K562 (cell line): Measurements from ENCODE around the gene PLA2G12B. TPM values are rescaled to one million over a fixed set of nuclear protein-coding genes. Genes with fewer than 3 reads are reported as not detected.
"Not testable (repeated sequence)": the region's sequence is repeated elsewhere in the genome, so short reads cannot be mapped to it uniquely, and the experiment has no call there.

Experiments
- ATAC-seq: fragments of 200-7000 bp; cut with Tn5 transposase; 3 replicates; pipeline ENCODE4 v1.9.1; 2020; ENCODE audit warnings: moderate library complexity
- BruUV-seq: library from RNA; stranded (reverse); fragments of 400-500 nt; replicated peaks from 2 replicates; lab custom pipeline; 2021; lab: Mats Ljungman, UMichigan
- CTCF ChIA-PET: fragments of 300-600 bp; formaldehyde crosslinking; extraction: SDS; loops from one replicate; lab custom pipeline; 2021; ENCODE audit warnings: low intra/inter-chr PET ratio; lab: Yijun Ruan, JAX
- POLR2A ChIA-PET: fragments of 300-600, 350-650 bp; sonication (Branson Sonifier 250); formaldehyde crosslinking; extraction: SDS; loops from one replicate; lab custom pipeline; 2021; ENCODE audit warnings: antibody characterized with exemption, inconsistent platforms; lab: Yijun Ruan, JAX
- DNase-seq, 4 experiments: peaks; one replicate each; pipeline versions ENCODE4 v3.0.0 to v3.0.0-alpha.2; 2011 to 2018; ENCODE audit warnings: low spot score in 3 of 4, mixed read lengths in 3 of 4; ENCODE audit errors: extremely low read depth in 1 of 4
- FAIRE-seq: peaks from 2 replicates; lab custom pipeline; 2011; peaks lifted over from hg19 to GRCh38; lab: Jason Lieb, UNC
- H2AFZ ChIP-seq: 2 replicates; pipeline ENCODE4 v1.6.0; 2011; ENCODE audit warnings: low read depth, low read length, control low read depth, inconsistent platforms
- H3K27ac ChIP-seq: fragments of 200-600 bp; 3 replicates; pipeline ENCODE4 v1.8.0; 2011; ENCODE audit warnings: low read depth, mild to moderate bottlenecking, control low read depth, inconsistent platforms, low read length, moderate library complexity, mixed read lengths; ENCODE audit errors: extremely low read depth
- H3K27me3 ChIP-seq, 2 experiments: fragments of 300-600 bp in 1 of 2; 2 replicates in 1 of 2; 3 replicates in 1 of 2; pipeline versions ENCODE4 v1.6.0 to v1.8.0; 2011; ENCODE audit warnings: inconsistent platforms in 2 of 2, low read length in 2 of 2, mild to moderate bottlenecking in 1 of 2, mixed read lengths in 1 of 2, moderate library complexity in 1 of 2; ENCODE audit not compliant: control insufficient read depth in 2 of 2, insufficient read depth in 2 of 2
- H3K36me3 ChIP-seq: fragments of 300-600 bp; 3 replicates; pipeline ENCODE4 v1.8.0; 2011; ENCODE audit warnings: mild to moderate bottlenecking, low read length, inconsistent platforms; ENCODE audit not compliant: control insufficient read depth, insufficient read depth
- H3K4me1 ChIP-seq, 2 experiments: fragments of 200-600 bp in 1 of 2; replicated peaks in 1 of 2; 2 replicates in 1 of 2; 3 replicates in 1 of 2; pipeline versions ENCODE4 v1.5.1 to v1.8.0; 2011; ENCODE audit warnings: inconsistent platforms in 2 of 2, low read length in 2 of 2, mild to moderate bottlenecking in 1 of 2, mixed read lengths in 1 of 2, moderate library complexity in 1 of 2; ENCODE audit not compliant: control insufficient read depth in 2 of 2, insufficient read depth in 2 of 2
- H3K4me2 ChIP-seq: 2 replicates; pipeline ENCODE4 v1.6.1; 2011; ENCODE audit warnings: low read length, control low read depth, inconsistent platforms, mixed read lengths; ENCODE audit not compliant: insufficient read depth
- H3K4me3 ChIP-seq: fragments of 200-600 bp; sonication (generic), shearing (Covaris generic); 2 replicates; pipeline ENCODE4 v1.5.1; 2016; ENCODE audit warnings: control low read depth, inconsistent platforms
- H3K79me2 ChIP-seq: fragments of 200-600 bp; 3 replicates; pipeline ENCODE4 v1.8.0; 2011; ENCODE audit warnings: low read length, inconsistent platforms; ENCODE audit not compliant: control insufficient read depth, insufficient read depth
- H3K9ac ChIP-seq, 2 experiments: 2 replicates each; pipeline versions ENCODE4 v1.6.0 to v1.6.1; 2011; ENCODE audit warnings: low read depth in 2 of 2, low read length in 2 of 2, control low read depth in 1 of 2, inconsistent platforms in 1 of 2, mild to moderate bottlenecking in 1 of 2, mixed read lengths in 1 of 2; ENCODE audit not compliant: insufficient read depth in 1 of 2
- H3K9me1 ChIP-seq: one replicate; pipeline ENCODE4 v1.6.0; 2011; ENCODE audit warnings: inconsistent platforms, mild to moderate bottlenecking, low read length, moderate library complexity; ENCODE audit not compliant: control insufficient read depth, insufficient read depth
- H3K9me3 ChIP-seq: replicated peaks from 2 replicates; pipeline ENCODE4 v1.5.1; 2011; ENCODE audit warnings: low read depth, low read length, inconsistent platforms; ENCODE audit not compliant: control insufficient read depth, insufficient read depth
- H4K20me1 ChIP-seq: replicated peaks from 2 replicates; pipeline ENCODE4 v1.6.1; 2011; ENCODE audit warnings: low read length, inconsistent platforms, mixed read lengths; ENCODE audit not compliant: control insufficient read depth, insufficient read depth
- ADNP ChIP-seq: fragments of 200-800 bp; sonication (Bioruptor generic); IDR thresholded peaks from 2 replicates; pipeline ENCODE4 v1.6.1; 2016; ENCODE audit warnings: missing genetic modification characterization, missing compliant biosample characterization
- BHLHE40 ChIP-seq: IDR thresholded peaks from 2 replicates; pipeline ENCODE4 v1.6.1; 2011; ENCODE audit warnings: low read length, improper control_type of control experiment
- ETV1 ChIP-seq: fragments of 450-650 bp; conservative IDR thresholded peaks from 2 replicates; pipeline ENCODE4 v1.6.1; 2016; ENCODE audit warnings: missing genetic modification characterization, control low read depth, low read depth, missing compliant biosample characterization
- GATAD2A ChIP-seq: fragments of 450-650 bp; IDR thresholded peaks from 2 replicates; pipeline ENCODE4 v1.6.1; 2017
- L3MBTL2 ChIP-seq: fragments of 450-650 bp; IDR thresholded peaks from 2 replicates; pipeline ENCODE4 v1.6.1; 2016; ENCODE audit warnings: mild to moderate bottlenecking, moderate library complexity
- NFIC ChIP-seq: fragments of 450-650 bp; IDR thresholded peaks from 2 replicates; pipeline ENCODE4 v1.6.1; 2017; ENCODE audit warnings: mild to moderate bottlenecking, inconsistent platforms
- SMARCE1 ChIP-seq: fragments of 450-650 bp; IDR thresholded peaks from 2 replicates; pipeline ENCODE4 v1.7.1; 2016; ENCODE audit warnings: mild to moderate bottlenecking
- SRF ChIP-seq, 2 experiments: fragments of 250-450, 450-650 bp in 1 of 2; sonication (Bioruptor Pico) in 1 of 2; sonication (generic) in 1 of 2; formaldehyde crosslinking; IDR thresholded peaks; 2 replicates each; pipeline versions ENCODE4 v1.5.0 to v1.5.1; 2020 to 2022; ENCODE audit warnings: mild to moderate bottlenecking in 1 of 2, missing genetic modification reagents in 1 of 2
- ZKSCAN8 ChIP-seq: fragments of 200-800 bp; sonication (Bioruptor generic); IDR thresholded peaks from 2 replicates; pipeline ENCODE4 v1.6.1; 2016; ENCODE audit warnings: missing genetic modification characterization, missing compliant biosample characterization
- ZNF431 ChIP-seq: sonication (generic); formaldehyde crosslinking; IDR thresholded peaks from 2 replicates; pipeline ENCODE4 v1.8.0; 2022; ENCODE audit warnings: mild to moderate bottlenecking, missing genetic modification reagents
- WGBS: fragments of 100-300 bp; shearing (Covaris generic); methylation state at CpG from one replicate; pipeline ENCODE4 v1.1.6; 2016; ENCODE audit warnings: low coverage, mixed read lengths; ENCODE audit not compliant: insufficient coverage; ENCODE audit errors: missing lambda C conversion rate; 5-methylcytosine and 5-hydroxymethylcytosine counted together
- in situ Hi-C: fragments of 300-500 bp; cut with MboI; formaldehyde crosslinking; loops from 4 replicates; pipeline ENCODE4 v1.15.0; 2018; ENCODE audit warnings: inconsistent platforms, mixed read lengths
- intact Hi-C: fragments of 100-400 bp; cut with micrococcal nuclease; formaldehyde crosslinking; loops from 2 replicates; pipeline ENCODE4 v1.14.2; 2022
- polyA plus RNA-seq, 8 experiments: library from polyadenylated mRNA; depleted of rRNA in 4 of 8; stranded (reverse) in 5 of 8; unstranded in 3 of 8; fragments of >200 nt; fragmentation: Nextera tagmentation in 2 of 8; fragmentation: Illumina TruSeq in 1 of 8; extraction: Ambion mirVana in 2 of 8; extraction: Trizol in 1 of 8; gene quantifications; 2 replicates each; pipeline versions ENCODE4 v1.2.1 to v1.2.3, GENCODE V29; 2011 to 2014; ENCODE audit warnings: inconsistent platforms in 1 of 8, missing spikeins in 1 of 8
- total RNA-seq, 7 experiments: library from RNA; depleted of rRNA in 6 of 7; stranded (reverse); fragments of >200 nt in 6 of 7; fragmentation: Illumina TruSeq in 2 of 7; extraction: Trizol in 2 of 7; gene quantifications; 2 replicates each; pipeline versions ENCODE4 v1.2.1 to v1.2.3, GENCODE V29; 2011 to 2021; ENCODE audit warnings: low replicate concordance in 1 of 7

PLA2G12B gene
- total and polyA plus RNA-seq, 9 of the 15 experiments (the other 6 are each of a cell fraction or from before 2014, with no cell fraction given), result not detected

DNA sequence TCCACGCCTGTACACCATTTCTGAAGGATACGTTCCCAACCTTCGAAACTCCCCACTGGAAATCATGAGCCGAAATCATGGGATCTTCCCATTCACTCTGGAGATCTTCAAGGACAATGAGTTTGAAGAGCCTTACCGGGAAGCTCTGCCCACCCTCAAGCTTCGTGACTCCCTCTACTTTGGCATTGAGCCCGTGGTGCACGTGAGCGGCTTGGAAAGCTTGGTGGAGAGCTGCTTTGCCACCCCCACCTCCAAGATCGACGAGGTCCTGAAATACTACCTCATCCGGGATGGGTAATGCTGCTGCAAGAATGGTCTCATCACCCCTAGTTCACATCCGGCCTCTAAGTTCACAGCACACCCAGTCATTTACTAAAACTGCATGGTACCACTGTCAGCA lies 30.3 kb downstream of the PLA2G12B start:
- peaks cover 16 to 27% of the 10 kb centered on the region in 2 experiments for H3K27me3 ChIP-seq
- POLR2A ChIA-PET, result interaction anchor here (0.8 kb wide), 1 partner anchor 10 kb away, joined by 3 read pairs; no protein-coding TSS in a partner anchor
- CTCF ChIA-PET, result no interaction called here
- BruUV-seq, result no TSS peak
- ATAC-seq (no peak), DNase-seq (no peak), FAIRE-seq (no peak)
- H3K9me3 ChIP-seq, result no peaks in the 10 kb centered on the region; the same call in 1 of the 2 replicates
- no peak overlapping the region for H3K27ac ChIP-seq
- H3K36me3 ChIP-seq, result no peaks in the 10 kb centered on the region
- no peak overlapping the region for H3K4me2 ChIP-seq
- no peaks in the 10 kb centered on the region for H4K20me1 ChIP-seq
- no peaks in the 10 kb centered on the region for H3K9me1 ChIP-seq
- H3K4me1 ChIP-seq, result no peaks in the 10 kb centered on the region; a peak in 1 of 5 replicates
- WGBS, result 9% methylated on average over 13 of the region's 13 CpGs
- H3K4me3 ChIP-seq, result no peak overlapping the region
- peak overlapping the region in 1 of 2 experiments; percentile 39; a peak in 1 of 4 replicates for H3K9ac ChIP-seq
- intact Hi-C loops (no loop called here), in situ Hi-C loops (no loop called here)
- H3K79me2 ChIP-seq, result no peaks in the 10 kb centered on the region
- H2AFZ ChIP-seq, result no peak overlapping the region
- TF ChIP-seq BHLHE40, result peak; percentile 89
- no peak for TF ChIP-seq GATAD2A
- TF ChIP-seq ZKSCAN8 (CRISPR knock-in tag), result no peak
- TF ChIP-seq ZNF431, result no peak
- no peak for TF ChIP-seq SRF (CRISPR knock-in tag; IDR thresholded peaks at IDR 0.05)
- TF ChIP-seq SMARCE1, result no peak
- TF ChIP-seq L3MBTL2, result peak; percentile 63
- TF ChIP-seq NFIC, result peak; percentile 77
- no peak for TF ChIP-seq ADNP
- TF ChIP-seq ETV1 (tag), result 0 out of 2 replicates have a peak, but pooled peaks have one; percentile 16

DNA sequence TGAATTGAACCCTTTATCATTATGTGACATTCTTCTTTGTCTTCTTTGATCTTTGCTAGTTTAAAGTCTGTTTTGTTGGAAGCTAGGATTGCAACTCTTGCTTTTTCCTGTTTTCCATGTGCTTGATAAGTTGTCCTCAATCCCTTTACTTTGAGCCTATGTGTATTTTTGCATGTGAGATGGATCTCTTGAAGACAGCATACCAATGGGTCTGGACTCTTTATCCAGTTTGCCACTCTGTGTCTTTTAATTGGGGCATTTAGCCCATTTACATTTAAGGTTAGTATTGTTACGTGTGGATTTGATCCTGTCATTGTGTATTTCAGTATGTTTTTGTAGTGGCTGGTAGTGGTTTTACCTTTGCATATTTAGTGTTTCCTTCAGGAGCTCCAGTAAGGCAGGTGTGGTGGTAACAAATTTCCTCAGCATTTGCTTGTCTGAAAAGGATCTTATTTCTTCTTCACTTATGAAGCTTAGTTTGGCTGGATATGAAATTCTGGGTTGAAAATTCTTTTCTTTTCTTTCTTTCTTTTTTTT lies 33.4 kb downstream of the PLA2G12B start:
- H3K4me2 ChIP-seq, H3K79me2 ChIP-seq, FAIRE-seq, in situ Hi-C loops, H3K9me3 ChIP-seq, H3K4me1 ChIP-seq, DNase-seq, H4K20me1 ChIP-seq, intact Hi-C loops, H3K9ac ChIP-seq, H3K36me3 ChIP-seq, H3K4me3 ChIP-seq, ATAC-seq, CTCF ChIA-PET, BruUV-seq, H3K9me1 ChIP-seq, H2AFZ ChIP-seq, H3K27ac ChIP-seq: not testable (repeated sequence)
- POLR2A ChIA-PET, result interaction anchor here (1.7 kb wide), 1 partner anchor 16 kb away, joined by 3 read pairs; no protein-coding TSS in a partner anchor
- 5% methylated on average over 1 of the region's 1 CpG for WGBS
- peaks cover 16 to 27% of the 10 kb centered on the region in 2 experiments for H3K27me3 ChIP-seq
